Myocyte (in vitro differentiated cells): ENCODE measurements around the gene RAB3C. TPM values are rescaled to one million over a fixed set of nuclear protein-coding genes. Genes with fewer than 3 reads are reported as not detected.
A peak's percentile ranks its signal among the peaks of the same experiment; 100 is the strongest.

ENCODE experiments used
- DNase-seq: peaks from one replicate; pipeline ENCODE4 v3.0.0-alpha.2; 2012; ENCODE audit warnings: low read depth
- total RNA-seq: library from RNA; depleted of rRNA; stranded (reverse); fragments of >200 nt; gene quantifications from 2 replicates; pipeline ENCODE4 v1.2.3, GENCODE V29; 2014

RAB3C gene
- total RNA-seq, 1 donor from 2014 or later = not detected

- DNase-seq = no peak
These were observed 242.6 kb downstream of the RAB3C start for GRCh38 chr5:58825441-58825840.

GRCh38 chr5:58825899-58826298, 243.0 kb downstream of the RAB3C start:
- DNase-seq = no peak

GRCh38 chr5:58827463-58827862, 244.6 kb downstream of the RAB3C start:
- DNase-seq = no peak

- DNase-seq = no peak
These were observed 245.4 kb downstream of the RAB3C start for GRCh38 chr5:58828258-58828657.

- no peak for DNase-seq
These were observed 251.7 kb downstream of the RAB3C start for GRCh38 chr5:58834242-58835225.

GRCh38 chr5:58836351-58836750, 253.5 kb downstream of the RAB3C start:
- no peak for DNase-seq

GRCh38 chr5:58838729-58839128, 255.9 kb downstream of the RAB3C start:
- DNase-seq = no peak

GRCh38 chr5:58842852-58843251, 260.0 kb downstream of the RAB3C start:
- no peak for DNase-seq

- DNase-seq = no peak
These were observed 261.5 kb downstream of the RAB3C start for GRCh38 chr5:58844395-58844794.

GRCh38 chr5:58847041-58847440, 264.2 kb downstream of the RAB3C start:
- DNase-seq = no peak

GRCh38 chr5:58849223-58849622, 266.3 kb downstream of the RAB3C start:
- DNase-seq = no peak

GRCh38 chr5:58849921-58850667, 267.2 kb downstream of the RAB3C start:
- DNase-seq = peak; percentile 45

- no peak for DNase-seq
These were observed 268.3 kb downstream of the RAB3C start for GRCh38 chr5:58851153-58851552.

GRCh38 chr5:58851571-58851970, 268.7 kb downstream of the RAB3C start:
- no peak for DNase-seq

GRCh38 chr5:58852566-58852965, 269.7 kb downstream of the RAB3C start:
- no peak for DNase-seq

GRCh38 chr5:58854441-58854840, 271.6 kb downstream of the RAB3C start:
- DNase-seq = no peak

GRCh38 chr5:58855851-58856739, 273.2 kb downstream of the RAB3C start:
- no peak for DNase-seq

GRCh38 chr5:58857609-58858008, 274.7 kb downstream of the RAB3C start:
- DNase-seq = no peak

GRCh38 chr5:58860680-58861079, 277.8 kb downstream of the RAB3C start:
- DNase-seq = peak; percentile 28

GRCh38 chr5:58868931-58869330, 286.1 kb downstream of the RAB3C start:
- no peak for DNase-seq

GRCh38 chr5:58871648-58872242, 288.9 kb downstream of the RAB3C start:
- peak; percentile 66 for DNase-seq
